Coronary artery (tissue), 2 donors: Measurements from ENCODE around the gene FAM53A.

Experiments
- DNase-seq: peaks from one replicate; pipeline ENCODE4 v3.0.0-alpha.2; 2017; ENCODE audit warnings: low spot score
- H3K27ac ChIP-seq, 2 donors: fragments of 200-600 bp; sonication (generic); one replicate each; pipeline ENCODE4 v1.5.1; 2016 to 2019
- H3K4me3 ChIP-seq: fragments of 200-600 bp; sonication (generic); 2 replicates; pipeline ENCODE4 v1.5.1; 2016; ENCODE audit warnings: mild to moderate bottlenecking, moderate library complexity
- CTCF ChIP-seq: fragments of 200-600 bp; sonication (generic); IDR thresholded peaks from one replicate; pipeline ENCODE4 v1.5.1; 2019; ENCODE audit warnings: antibody characterized with exemption

The FAM53A gene

GRCh38 chr4:1599026-1599481, 85.1 kb downstream of the FAM53A start:
- DNase-seq: no peak
- H3K4me3 ChIP-seq: no peak overlapping the region
- H3K27ac ChIP-seq: no peak overlapping the region
- no peak for TF ChIP-seq CTCF

GRCh38 chr4:1598206-1599025, 85.7 kb downstream of the FAM53A start:
- H3K4me3 ChIP-seq: no peak overlapping the region
- H3K27ac ChIP-seq: no peak overlapping the region
- no peak for DNase-seq
- TF ChIP-seq CTCF: no peak

- no peak for DNase-seq
- no peak overlapping the region for H3K4me3 ChIP-seq
- H3K27ac ChIP-seq: no peak overlapping the region
- TF ChIP-seq CTCF: no peak
Observed at GRCh38 chr4:1597021-1597931, 86.8 kb downstream of the FAM53A start.

GRCh38 chr4:1596393-1596792, 87.7 kb downstream of the FAM53A start:
- no peak overlapping the region for H3K27ac ChIP-seq
- no peak for TF ChIP-seq CTCF
- no peak overlapping the region for H3K4me3 ChIP-seq
- no peak for DNase-seq

- DNase-seq: no peak
- no peak overlapping the region for H3K4me3 ChIP-seq
- H3K27ac ChIP-seq: no peak overlapping the region
- no peak for TF ChIP-seq CTCF
Observed at GRCh38 chr4:1595789-1596325, 88.3 kb downstream of the FAM53A start.

DNA sequence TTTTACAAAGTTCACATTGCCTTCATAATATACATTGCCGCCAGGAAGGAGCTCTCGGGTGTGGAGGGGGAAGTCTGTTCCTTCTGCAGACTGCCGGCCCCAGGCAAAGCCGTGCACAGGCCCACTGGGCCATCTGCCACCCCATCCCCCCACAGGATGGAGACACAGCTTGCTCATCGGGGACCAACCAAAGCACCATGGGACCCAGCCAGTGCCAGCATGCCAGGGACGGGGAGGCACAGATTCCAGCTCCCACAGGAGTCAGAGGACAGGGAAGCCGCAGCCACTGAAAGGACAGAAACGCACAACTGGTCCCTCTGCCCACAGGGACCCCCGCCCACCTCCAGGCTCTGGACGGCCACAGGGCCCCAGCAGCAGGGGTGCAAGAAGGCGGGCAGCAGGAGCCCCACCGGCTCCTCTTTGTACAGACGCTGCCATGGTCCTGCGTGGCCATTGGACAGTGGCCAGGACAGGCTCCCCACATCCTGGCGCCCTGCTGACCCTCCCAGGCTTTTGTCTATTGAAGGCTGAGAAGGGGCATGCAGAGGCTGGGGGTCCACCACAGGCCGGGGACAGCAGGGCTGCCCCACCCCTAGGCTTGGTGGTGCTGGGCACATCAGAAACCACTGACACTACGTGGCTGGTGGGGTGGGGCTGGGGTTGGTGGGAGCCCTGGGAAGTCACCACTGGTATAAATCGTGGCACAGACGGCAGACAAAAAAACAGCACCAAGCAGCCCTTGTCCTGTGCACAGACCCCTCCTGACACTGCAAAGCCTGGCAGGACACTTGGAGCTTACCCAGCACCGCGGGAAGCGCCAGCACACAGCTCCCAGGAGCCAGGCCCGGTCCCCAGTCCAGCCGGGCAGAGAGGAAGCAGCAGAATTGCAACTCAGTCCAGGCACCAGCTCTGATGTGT, 89.0 kb downstream of the FAM53A start:
- DNase-seq: no peak
- no peak for TF ChIP-seq CTCF

More for the DNA sequence above, 89.0 kb downstream of the FAM53A start:
- H3K27ac ChIP-seq: no peak overlapping the region
- H3K4me3 ChIP-seq: no peak overlapping the region
